Ascending aorta (tissue), 2 donors: ENCODE measurements around the gene CAND2. TPM values are rescaled to one million over a fixed set of nuclear protein-coding genes. Genes with fewer than 3 reads are reported as not detected.

Experiments used
- DNase-seq, 2 donors: peaks; one replicate each; pipeline ENCODE4 v3.0.0-alpha.2; 2019; ENCODE audit warnings: low spot score in 2 of 2
- H3K27ac ChIP-seq, 2 donors: fragments of 200-600 bp; sonication (generic); one replicate each; pipeline ENCODE4 v1.5.1; 2016 to 2017; ENCODE audit warnings: mild to moderate bottlenecking in 1 of 2
- H3K27me3 ChIP-seq: fragments of 200-600 bp; sonication (generic); one replicate; pipeline ENCODE4 v1.5.1; 2017
- H3K36me3 ChIP-seq, 2 donors: fragments of 200-600 bp; sonication (generic); one replicate each; pipeline ENCODE4 v1.5.1; 2016
- H3K4me1 ChIP-seq, 2 donors: fragments of 200-600 bp; sonication (generic); one replicate each; pipeline ENCODE4 v1.5.1; 2016 to 2017; ENCODE audit warnings: mild to moderate bottlenecking in 1 of 2
- H3K4me3 ChIP-seq, 2 donors: fragments of 200-600 bp; sonication (generic); one replicate each; pipeline ENCODE4 v1.5.1; 2016 to 2017; ENCODE audit warnings: mild to moderate bottlenecking in 1 of 2
- H3K9me3 ChIP-seq, 2 donors: fragments of 200-600 bp; sonication (generic); one replicate each; pipeline ENCODE4 v1.5.1; 2016
- CTCF ChIP-seq, 3 experiments: fragments of 200-600 bp in 2 of 3; fragments of 450-650 bp in 1 of 3; sonication (generic) in 2 of 3; IDR thresholded peaks; one replicate each; pipeline ENCODE4 v1.5.1; 2016 to 2019; ENCODE audit warnings: antibody characterized with exemption in 3 of 3, mild to moderate bottlenecking in 1 of 3, moderate library complexity in 1 of 3
- intact Hi-C: fragments of 100-400 bp; cut with DNase I; formaldehyde crosslinking; loops from one replicate; pipeline ENCODE4 v1.15.1; 2023
- total RNA-seq: library from RNA; depleted of rRNA; stranded (reverse); fragments of >200 nt; gene quantifications from one replicate; pipeline ENCODE4 v1.1.0, GENCODE V29; 2016

The CAND2 gene
- total RNA-seq, 1 donor from 2014 or later: 14.4 TPM

GRCh38 chr3:12829404-12829803 is 32.9 kb downstream of the CAND2 start:
- Histone ChIP-seq H3K36me3 (peaks cover 74 to 86% of the 10 kb centered on the region in 2 donors), H3K27ac (no peak overlapping the region), H3K4me3 (no peak overlapping the region), H3K4me1 (no peaks in the 10 kb centered on the region), H3K27me3 (no peaks in the 10 kb centered on the region), H3K9me3 (no peaks in the 10 kb centered on the region)
- intact Hi-C loops: no loop called here
- TF ChIP-seq CTCF (IDR thresholded peaks at IDR 0.05): no peak
- DNase-seq: no peak

- no peak for TF ChIP-seq CTCF (IDR thresholded peaks at IDR 0.05)
- H3K4me3 ChIP-seq: no peak overlapping the region
- H3K27ac ChIP-seq: no peak overlapping the region
- no peaks in the 10 kb centered on the region for H3K4me1 ChIP-seq
- H3K36me3 ChIP-seq: peaks cover 81 to 92% of the 10 kb centered on the region in 2 donors
- no peak for DNase-seq
- H3K27me3 ChIP-seq: no peaks in the 10 kb centered on the region
- H3K9me3 ChIP-seq: no peaks in the 10 kb centered on the region
- intact Hi-C loops: no loop called here
Measured at GRCh38 chr3:12829886-12830784, 33.7 kb downstream of the CAND2 start.

GRCh38 chr3:12830785-12831156 is 34.3 kb downstream of the CAND2 start:
- Histone ChIP-seq H3K27me3 (no peaks in the 10 kb centered on the region), H3K27ac (no peak overlapping the region), H3K4me3 (no peak overlapping the region), H3K36me3 (peaks cover 82 to 92% of the 10 kb centered on the region in 2 donors), H3K9me3 (no peaks in the 10 kb centered on the region), H3K4me1 (no peaks in the 10 kb centered on the region)
- no peak for TF ChIP-seq CTCF (IDR thresholded peaks at IDR 0.05)
- intact Hi-C loops: no loop called here
- no peak for DNase-seq

GRCh38 chr3:12831301-12831866 is 34.9 kb downstream of the CAND2 start:
- H3K9me3 ChIP-seq: no peaks in the 10 kb centered on the region
- no peak for DNase-seq
- intact Hi-C loops: no loop called here
- no peak overlapping the region for H3K4me3 ChIP-seq
- H3K27ac ChIP-seq: no peak overlapping the region
- no peaks in the 10 kb centered on the region for H3K27me3 ChIP-seq
- H3K36me3 ChIP-seq: peaks cover 79 to 92% of the 10 kb centered on the region in 2 donors
- H3K4me1 ChIP-seq: no peaks in the 10 kb centered on the region
- no peak for TF ChIP-seq CTCF (IDR thresholded peaks at IDR 0.05)

GRCh38 chr3:12832350-12833221 is 36.1 kb downstream of the CAND2 start:
- DNase-seq: no peak
- H3K36me3 ChIP-seq: peaks cover 73 to 92% of the 10 kb centered on the region in 2 donors

More at GRCh38 chr3:12832350-12833221, 36.1 kb downstream of the CAND2 start:
- Histone ChIP-seq H3K27ac (no peak overlapping the region), H3K4me3 (no peak overlapping the region), H3K27me3 (no peaks in the 10 kb centered on the region), H3K4me1 (no peaks in the 10 kb centered on the region), H3K9me3 (no peaks in the 10 kb centered on the region)
- intact Hi-C loops: no loop called here
- no peak for TF ChIP-seq CTCF (IDR thresholded peaks at IDR 0.05)
